ENCODE results near the gene DCAF4. TPM values are rescaled to one million over a fixed set of nuclear protein-coding genes. Genes with fewer than 3 reads are reported as not detected.

Gene DCAF4
- total RNA-seq, 4 donors from 2014 or later, result 11.2 to 49.5 (median 27.6) TPM

DNA sequence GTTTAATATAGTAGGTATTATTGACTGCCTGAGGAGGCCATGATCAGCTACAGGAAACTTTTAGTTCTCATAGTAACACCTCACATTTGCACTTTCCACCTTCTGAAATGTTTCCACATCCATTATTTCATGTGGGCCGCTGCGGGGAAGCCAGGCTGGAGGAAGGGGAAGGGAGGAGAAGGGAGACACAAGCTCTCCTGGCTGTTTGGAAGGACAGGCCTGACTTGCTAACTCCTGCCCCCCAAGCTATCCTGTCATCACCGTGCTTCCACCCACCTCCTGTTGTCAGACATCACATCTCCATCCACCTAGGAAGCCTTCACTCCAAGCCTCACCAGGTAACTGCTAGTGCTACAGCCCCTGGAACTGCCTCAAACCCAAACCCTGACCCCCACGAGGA, 41.9 kb upstream of the DCAF4 start:
- no peaks in the 10 kb centered on the region for H3K36me3 ChIP-seq
- TF ChIP-seq, protein P1, sequence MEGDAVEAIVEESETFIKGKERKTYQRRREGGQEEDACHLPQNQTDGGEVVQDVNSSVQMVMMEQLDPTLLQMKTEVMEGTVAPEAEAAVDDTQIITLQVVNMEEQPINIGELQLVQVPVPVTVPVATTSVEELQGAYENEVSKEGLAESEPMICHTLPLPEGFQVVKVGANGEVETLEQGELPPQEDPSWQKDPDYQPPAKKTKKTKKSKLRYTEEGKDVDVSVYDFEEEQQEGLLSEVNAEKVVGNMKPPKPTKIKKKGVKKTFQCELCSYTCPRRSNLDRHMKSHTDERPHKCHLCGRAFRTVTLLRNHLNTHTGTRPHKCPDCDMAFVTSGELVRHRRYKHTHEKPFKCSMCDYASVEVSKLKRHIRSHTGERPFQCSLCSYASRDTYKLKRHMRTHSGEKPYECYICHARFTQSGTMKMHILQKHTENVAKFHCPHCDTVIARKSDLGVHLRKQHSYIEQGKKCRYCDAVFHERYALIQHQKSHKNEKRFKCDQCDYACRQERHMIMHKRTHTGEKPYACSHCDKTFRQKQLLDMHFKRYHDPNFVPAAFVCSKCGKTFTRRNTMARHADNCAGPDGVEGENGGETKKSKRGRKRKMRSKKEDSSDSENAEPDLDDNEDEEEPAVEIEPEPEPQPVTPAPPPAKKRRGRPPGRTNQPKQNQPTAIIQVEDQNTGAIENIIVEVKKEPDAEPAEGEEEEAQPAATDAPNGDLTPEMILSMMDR (IDR thresholded peaks at IDR 0.05), result no peak
- DNase-seq, result no peak

DNA sequence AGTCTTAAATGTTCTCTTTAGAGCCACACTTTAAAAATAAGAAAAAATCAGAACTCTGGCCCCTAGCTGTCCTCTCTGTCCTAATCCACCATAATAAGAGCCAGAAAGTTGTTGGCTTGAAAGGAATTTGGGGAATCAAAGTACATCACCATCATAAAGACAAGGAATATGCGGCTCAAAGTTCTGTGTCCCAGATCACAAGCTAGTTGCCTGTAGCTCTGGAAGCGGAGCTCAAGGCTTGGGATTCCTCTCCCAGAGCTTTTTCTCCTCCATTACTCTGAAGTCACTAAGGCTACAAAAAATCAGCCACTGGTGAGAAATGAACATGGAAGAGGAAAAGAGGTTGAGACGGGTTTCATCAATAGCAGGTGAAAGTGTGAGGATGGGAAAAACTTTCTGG, 38.8 kb upstream of the DCAF4 start:
- H3K27ac ChIP-seq, result no peak overlapping the region

More for the DNA sequence above, 41.9 kb upstream of the DCAF4 start:
- no peak overlapping the region for H3K4me3 ChIP-seq
- H3K27ac ChIP-seq, result no peak overlapping the region
- H3K27me3 ChIP-seq, result no peaks in the 10 kb centered on the region
- H3K9me3 ChIP-seq, result no peaks in the 10 kb centered on the region
- no peaks in the 10 kb centered on the region for H3K4me1 ChIP-seq

DNA sequence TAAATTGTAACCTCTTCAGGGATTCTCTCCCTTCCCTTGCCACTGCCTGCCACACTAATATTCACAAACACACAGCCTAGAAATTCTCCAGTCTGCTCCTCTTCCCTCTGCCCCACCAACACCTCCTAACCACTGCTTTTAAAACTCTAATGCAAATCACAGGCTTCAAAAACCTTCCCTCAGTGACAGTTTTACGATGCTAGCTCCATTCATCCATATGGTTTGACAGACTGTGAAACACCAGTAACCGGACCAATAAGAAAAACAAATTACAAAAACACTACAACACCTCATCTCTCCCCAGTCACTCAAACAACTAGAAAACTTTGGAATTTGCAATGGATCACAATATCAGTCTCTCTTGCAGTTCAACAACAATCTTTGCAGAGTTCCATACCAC, 38.1 kb upstream of the DCAF4 start:
- Histone ChIP-seq H3K9me3 (no peaks in the 10 kb centered on the region), H3K27ac (no peak overlapping the region), H3K27me3 (no peaks in the 10 kb centered on the region), H3K4me1 (peaks cover 0 to 12% (median 4%) of the 10 kb centered on the region in 4 donors), H3K4me3 (no peak overlapping the region), H3K36me3 (no peaks in the 10 kb centered on the region)
- no peak for TF ChIP-seq POLR2A (IDR thresholded peaks at IDR 0.05)
- TF ChIP-seq, protein P1 (IDR thresholded peaks at IDR 0.05), result no peak
- no peak for DNase-seq

More for the DNA sequence above, 38.8 kb upstream of the DCAF4 start:
- Histone ChIP-seq H3K4me3 (no peak overlapping the region), H3K27me3 (no peaks in the 10 kb centered on the region), H3K4me1 (peaks cover 0 to 10% (median 4%) of the 10 kb centered on the region in 4 donors), H3K9me3 (no peaks in the 10 kb centered on the region), H3K36me3 (no peaks in the 10 kb centered on the region)
- DNase-seq, result no peak
- TF ChIP-seq, protein P1 (IDR thresholded peaks at IDR 0.05), result no peak
- no peak for TF ChIP-seq POLR2A (IDR thresholded peaks at IDR 0.05)

DNA sequence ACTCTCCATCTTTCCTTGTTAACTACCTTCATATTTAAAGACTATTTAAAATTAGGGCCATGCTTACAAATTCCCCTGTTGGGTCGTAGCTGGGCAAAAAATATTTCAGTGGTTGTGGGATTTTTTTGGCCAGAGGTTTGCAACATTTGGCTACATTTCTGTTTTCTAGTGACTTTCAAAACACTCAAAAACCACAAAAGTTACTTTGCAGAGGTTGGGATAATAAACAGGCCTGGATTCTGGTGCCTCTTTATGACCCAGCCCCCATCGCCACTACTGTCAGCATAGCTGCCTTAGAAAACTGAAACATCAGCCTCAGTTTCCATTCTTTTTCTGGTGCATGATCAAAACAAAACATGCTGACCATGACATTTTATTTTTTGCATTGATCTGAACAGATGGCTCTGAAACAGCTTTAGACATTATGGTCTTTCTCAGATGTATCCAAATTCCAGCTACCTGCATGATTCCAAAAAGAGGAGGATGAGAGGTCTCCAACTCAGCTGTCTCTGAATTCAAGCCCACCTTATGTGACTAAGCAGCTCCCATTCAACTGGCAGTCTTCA, 37.5 kb upstream of the DCAF4 start:
- no peak overlapping the region for H3K4me3 ChIP-seq
- DNase-seq, result no peak
- H3K27me3 ChIP-seq, result no peaks in the 10 kb centered on the region
- H3K4me1 ChIP-seq, result peaks cover 0 to 12% (median 4%) of the 10 kb centered on the region in 4 donors
- H3K36me3 ChIP-seq, result no peaks in the 10 kb centered on the region
- TF ChIP-seq, protein P1 (IDR thresholded peaks at IDR 0.05), result no peak
- TF ChIP-seq POLR2A (IDR thresholded peaks at IDR 0.05), result no peak
- no peak overlapping the region for H3K27ac ChIP-seq
- no peaks in the 10 kb centered on the region for H3K9me3 ChIP-seq

DNA sequence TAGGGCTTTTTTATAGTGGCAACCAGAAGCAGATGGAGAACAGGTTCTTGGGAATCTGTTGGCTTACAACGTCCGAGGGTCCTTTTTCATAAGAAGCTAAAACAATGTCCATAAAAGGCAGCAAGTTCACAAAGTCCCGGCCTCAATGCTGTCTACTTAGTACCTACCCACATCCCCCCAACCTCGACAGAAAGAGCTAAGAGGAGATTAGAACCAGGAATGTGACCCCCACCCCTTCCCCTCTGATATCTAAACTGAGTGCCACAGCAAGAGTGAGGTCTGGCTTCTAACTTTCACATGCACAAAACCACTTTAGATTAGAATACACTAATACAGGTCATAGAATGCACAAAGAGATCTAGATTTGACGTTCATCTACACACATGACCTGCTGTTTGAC, 36.9 kb upstream of the DCAF4 start:
- Histone ChIP-seq H3K9me3 (no peaks in the 10 kb centered on the region), H3K4me1 (peaks cover 0 to 12% (median 4%) of the 10 kb centered on the region in 4 donors), H3K27me3 (no peaks in the 10 kb centered on the region), H3K36me3 (no peaks in the 10 kb centered on the region), H3K4me3 (no peak overlapping the region), H3K27ac (no peak overlapping the region)
- DNase-seq, result no peak
- TF ChIP-seq POLR2A (IDR thresholded peaks at IDR 0.05), result no peak
- TF ChIP-seq, protein P1 (IDR thresholded peaks at IDR 0.05), result no peak
